Measurements from ENCODE around the gene ABCA13.
A peak's percentile ranks its signal among the peaks of the same experiment; 100 is the strongest.

ABCA13 gene

DNA sequence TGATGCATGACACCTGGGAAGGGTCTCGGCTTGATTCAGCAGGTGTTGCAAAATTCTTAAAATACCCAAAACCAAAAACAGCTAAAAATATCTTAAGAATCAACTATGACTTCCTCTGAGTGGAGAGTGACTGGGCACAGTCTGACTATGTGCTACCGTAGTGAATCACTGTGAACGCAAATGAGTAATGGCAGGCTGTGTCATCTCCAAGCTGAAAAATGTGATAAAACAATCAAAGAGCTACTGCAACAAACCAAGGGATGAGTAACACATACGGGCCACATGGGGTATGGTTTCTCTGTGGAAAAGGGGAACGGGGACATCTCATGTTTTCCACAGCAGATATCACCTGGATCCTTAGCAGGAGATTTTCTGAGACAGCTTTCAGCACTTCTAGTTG, 127.5 kb downstream of the ABCA13 start:
- DNase-seq (ENCODE audit: low spot score): peak; percentile 84

DNA sequence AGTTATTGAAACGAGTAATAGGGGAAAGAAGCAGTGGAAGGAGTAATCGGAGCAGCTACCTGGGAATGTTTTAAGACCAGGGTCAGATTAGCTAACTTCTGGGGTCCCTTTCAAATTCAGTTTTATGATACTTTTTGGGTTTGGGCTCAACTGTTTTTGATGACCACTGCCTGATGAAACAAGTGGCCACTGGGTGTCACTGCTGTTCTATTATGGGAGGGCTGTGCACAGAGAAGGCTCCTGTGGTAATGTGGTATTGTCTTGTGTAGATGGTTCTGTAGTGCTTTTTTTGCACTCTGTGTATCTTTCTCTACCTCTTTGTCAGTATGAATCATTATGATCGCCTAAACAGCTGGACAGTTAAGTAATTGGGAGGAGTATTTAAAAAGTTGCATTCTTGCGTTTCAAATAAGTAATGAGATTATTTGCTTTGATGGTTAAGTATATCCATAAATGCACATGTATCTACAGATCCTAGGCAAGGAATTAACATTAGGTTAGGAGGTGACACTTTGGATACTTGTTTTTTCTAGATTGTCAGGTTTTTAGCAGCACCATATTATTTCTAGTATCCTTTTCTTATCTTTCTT, 128.4 kb downstream of the ABCA13 start:
- peak; percentile 64 for DNase-seq (ENCODE audit: low spot score)

GRCh38 chr7:48300301-48300700, 129.0 kb downstream of the ABCA13 start:
- DNase-seq (ENCODE audit: low spot score): no peak

DNA sequence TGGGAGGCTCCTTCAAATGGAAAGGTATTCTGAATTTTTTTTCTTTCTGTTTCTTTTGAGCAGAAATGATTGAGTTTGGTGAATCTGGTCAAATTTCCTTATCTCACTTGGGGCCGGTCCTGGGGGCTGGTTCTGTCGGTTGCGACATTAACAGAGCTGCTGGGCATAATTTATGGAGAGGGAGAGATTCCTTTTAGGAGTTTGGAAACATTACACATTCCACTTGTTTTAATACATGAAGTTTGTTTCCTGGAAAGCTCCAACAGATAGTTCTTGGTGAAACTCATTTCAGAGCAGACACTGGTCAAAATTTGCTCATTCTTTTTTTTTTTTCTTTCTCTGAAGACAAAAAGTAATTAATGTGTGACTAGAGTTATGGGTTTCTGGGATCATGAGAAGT, 129.9 kb downstream of the ABCA13 start:
- no peak for DNase-seq (ENCODE audit: low spot score)

GRCh38 chr7:48304641-48305040, 133.4 kb downstream of the ABCA13 start:
- DNase-seq (ENCODE audit: low spot score): no peak

DNA sequence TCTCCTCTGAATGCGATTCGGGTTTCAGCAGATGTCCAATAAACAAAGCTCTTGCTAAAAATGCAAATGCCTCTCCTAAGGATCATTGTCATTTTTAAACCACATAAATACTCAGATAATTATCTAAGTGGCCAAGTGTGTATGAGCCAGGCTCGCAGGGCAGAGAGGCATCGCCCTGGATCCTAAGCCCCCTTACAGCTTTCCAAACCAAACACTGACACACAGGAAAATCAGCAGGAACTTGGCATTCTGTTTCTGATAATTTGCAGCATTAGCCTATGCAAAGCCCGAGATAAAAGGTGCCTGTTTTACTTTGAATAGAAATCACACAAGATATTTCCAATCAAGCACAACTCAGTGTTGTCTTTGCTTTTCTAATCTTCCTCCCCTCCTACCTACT, 134.4 kb downstream of the ABCA13 start:
- no peak for DNase-seq (ENCODE audit: low spot score)

DNA sequence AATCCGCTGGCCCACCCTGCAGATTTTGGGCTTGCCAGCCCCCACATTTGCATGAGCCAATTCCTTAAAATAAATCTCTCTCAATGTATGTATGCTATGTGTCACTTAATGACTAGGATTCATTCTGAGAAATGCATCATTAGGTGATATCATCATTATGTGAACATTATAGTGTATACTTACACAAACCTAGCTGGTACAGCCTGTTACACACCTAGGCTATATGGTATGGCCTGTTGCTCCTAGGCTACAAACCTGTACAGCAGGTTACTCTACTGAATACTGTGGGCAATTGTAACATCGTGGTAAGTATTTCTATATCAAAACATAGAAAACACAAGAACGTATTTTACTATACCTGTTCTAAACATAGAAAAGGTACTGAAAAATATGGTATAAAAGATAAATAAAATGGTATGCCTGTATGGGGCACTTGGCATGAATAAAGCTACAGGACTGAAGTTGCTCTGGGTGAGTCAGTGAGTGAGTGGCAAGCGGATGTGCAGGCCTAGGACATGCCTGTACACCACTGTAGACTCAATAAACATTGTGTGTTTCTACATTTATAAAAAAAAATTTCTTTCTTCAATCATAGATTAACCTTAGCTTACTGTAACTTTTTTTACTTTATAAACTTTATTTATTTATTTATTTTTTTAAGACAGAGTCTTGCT, 135.9 kb downstream of the ABCA13 start:
- DNase-seq (ENCODE audit: low spot score): no peak

- DNase-seq (ENCODE audit: low spot score): no peak
Observed at GRCh38 chr7:48309720-48310119, 138.5 kb downstream of the ABCA13 start.

- no peak for DNase-seq (ENCODE audit: low spot score)
Observed at GRCh38 chr7:48311464-48312100, 140.3 kb downstream of the ABCA13 start.

DNA sequence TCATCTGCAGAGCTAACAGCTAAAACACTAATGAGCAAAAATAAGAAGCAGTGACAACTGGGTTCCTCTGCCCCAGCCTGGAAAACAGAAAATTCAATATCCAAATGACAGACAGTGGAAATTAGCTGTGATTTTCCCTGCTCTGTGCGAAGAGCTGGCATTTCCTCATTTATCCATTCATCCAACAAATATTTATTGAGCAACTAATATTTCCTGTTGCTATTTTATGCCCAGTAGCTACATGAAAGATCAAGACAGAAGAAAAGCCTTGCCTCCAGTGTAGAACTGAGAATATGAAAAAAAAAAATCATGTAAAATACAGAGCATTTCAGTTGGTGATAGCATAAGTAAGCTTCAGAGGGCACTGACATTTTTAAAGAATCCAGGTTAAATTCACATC, 140.9 kb downstream of the ABCA13 start:
- DNase-seq (ENCODE audit: low spot score): no peak

- no peak for DNase-seq (ENCODE audit: low spot score)
Observed at GRCh38 chr7:48316768-48317167, 145.5 kb downstream of the ABCA13 start.

DNA sequence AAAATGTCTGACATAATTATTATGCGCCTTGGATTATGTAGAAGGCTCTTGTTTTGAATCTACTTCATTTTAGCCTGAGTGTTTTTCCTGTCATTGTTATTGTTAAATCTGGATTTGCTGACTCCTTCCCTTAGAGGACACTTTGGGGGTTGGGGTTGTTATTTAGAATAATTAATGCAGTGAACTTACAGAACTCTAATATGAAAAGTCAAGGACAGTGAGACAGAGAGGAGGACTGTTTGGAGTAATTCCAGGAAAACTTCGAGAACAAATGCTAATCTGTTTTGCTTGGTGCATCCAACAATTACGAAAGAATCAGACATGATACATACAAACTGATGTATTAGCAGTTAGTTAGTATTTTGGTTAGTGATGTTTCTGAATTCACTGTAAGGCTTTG, 146.1 kb downstream of the ABCA13 start:
- no peak for DNase-seq (ENCODE audit: low spot score)

- no peak for DNase-seq (ENCODE audit: low spot score)
Observed at GRCh38 chr7:48321319-48322010, 150.2 kb downstream of the ABCA13 start.

DNA sequence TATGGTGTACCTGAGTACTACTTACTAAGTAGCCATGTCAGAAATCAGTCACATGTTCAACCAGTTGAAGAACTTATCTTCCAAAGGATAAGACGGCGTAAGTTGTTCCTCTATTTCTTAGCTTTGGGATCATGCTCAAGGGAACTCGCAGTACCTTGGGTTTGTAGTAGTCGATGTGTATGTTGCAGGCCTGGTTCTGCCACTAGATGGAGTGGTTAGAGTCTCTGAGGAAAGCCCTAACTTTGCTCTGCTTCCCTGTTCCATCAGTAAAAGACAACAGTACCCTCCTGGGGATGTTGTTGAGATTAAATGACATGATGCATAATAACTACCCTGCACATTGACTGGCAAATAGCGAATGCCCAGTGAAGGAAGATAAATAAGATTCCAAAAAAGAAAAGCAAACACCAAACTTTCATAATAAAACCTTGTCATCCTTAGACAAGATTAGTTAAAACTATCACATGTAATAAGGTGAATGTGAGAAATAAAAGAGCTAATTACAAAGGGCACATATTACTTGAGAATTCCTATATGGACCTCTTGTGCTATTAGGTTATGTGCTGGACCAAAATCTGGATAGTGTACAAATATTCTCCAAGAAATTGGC, 165.9 kb downstream of the ABCA13 start:
- peak; percentile 25 for DNase-seq (ENCODE audit: low spot score)

GRCh38 chr7:48337781-48338180, 166.5 kb downstream of the ABCA13 start:
- no peak for DNase-seq (ENCODE audit: low spot score)

DNA sequence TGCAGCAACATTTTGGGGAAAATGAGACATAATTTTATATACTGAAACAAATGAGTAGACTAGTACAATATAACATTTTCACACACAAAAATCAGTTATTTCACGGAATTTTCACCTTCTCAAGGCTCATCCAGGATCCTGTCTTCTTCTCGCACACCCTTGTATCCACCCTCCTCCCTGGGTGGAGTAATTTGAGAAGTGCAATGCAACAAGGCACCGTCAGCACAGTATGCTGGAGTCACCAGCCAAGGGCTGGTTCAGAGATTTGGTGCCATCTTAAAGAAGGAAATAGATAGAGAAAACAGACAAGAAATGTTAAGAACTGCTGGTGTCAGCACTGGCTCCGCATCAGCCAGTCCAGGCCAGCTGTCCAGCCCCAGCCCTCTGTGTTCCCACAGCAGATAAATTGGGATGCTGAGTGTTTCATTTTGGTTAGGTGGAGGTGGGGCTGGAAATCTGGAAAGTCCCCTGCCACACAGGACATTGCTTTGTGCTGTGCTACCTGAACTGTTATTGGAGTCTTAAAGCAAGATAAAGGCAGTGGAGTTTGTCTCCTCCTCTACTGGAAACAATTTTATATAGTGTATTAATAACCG, 176.1 kb downstream of the ABCA13 start:
- DNase-seq (ENCODE audit: low spot score): no peak

- DNase-seq (ENCODE audit: low spot score): no peak
Observed at GRCh38 chr7:48350515-48350914, 179.3 kb downstream of the ABCA13 start.

GRCh38 chr7:48351900-48352299, 180.6 kb downstream of the ABCA13 start:
- DNase-seq (ENCODE audit: low spot score): no peak

DNA sequence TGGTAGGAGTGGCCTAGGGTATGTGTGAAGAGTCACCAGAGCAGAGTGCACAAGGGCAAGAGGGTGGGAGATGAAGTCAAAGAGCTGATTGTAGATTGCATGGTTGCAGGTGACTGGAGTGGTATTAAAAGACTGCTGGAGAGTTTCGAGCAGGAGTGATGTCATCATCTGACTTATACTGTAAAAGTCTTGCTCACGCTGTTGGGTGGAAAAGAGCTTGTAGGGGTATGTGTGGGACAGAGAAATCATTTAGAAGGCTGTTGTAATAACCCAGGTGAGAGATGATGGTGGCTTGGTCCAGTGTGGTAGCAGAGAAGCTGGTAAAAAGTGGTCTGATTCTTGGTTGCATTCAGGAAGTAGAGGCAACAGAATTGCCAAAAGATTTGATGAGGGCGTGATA, 184.1 kb downstream of the ABCA13 start:
- no peak for DNase-seq (ENCODE audit: low spot score)

DNA sequence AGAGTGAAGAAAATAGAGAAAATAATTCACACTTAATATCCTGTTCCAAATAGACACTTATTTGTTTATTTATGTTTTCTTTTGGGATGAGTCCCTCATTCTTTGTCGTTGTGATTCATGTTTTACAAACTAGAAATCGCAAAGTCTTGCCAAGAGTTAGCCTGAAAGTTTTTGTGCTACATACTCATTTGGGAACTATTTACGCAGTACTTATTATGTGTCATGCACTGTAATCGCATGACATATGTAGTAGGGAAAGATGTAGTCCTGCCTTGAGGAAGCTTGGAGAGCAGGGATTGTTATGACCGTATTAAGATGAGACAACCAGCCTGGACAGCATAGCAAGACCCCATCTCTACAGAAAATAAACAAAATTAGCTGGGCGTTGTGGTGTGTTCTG, 189.3 kb downstream of the ABCA13 start:
- DNase-seq (ENCODE audit: low spot score): no peak

DNA sequence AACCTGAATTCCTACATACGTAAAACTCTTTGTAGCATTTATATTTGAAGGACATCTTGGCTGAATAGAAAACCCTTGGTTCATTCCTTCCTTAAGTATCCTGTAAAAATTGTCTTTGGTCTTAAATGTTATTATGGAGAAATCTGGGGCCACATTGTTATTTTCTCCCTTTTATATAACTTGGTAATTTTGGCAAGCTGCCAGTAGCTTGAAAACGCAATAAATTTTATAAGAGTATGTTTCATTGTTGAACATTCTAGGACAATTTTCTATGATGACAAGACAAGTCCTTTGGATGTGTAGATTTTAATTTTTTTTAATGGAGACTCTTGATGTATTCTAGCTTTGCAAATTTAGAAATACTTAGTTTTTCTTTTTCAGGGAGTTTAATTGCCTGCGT, 191.9 kb downstream of the ABCA13 start:
- no peak for DNase-seq (ENCODE audit: low spot score)

- no peak for DNase-seq (ENCODE audit: low spot score)
Observed at GRCh38 chr7:48365010-48365409, 193.8 kb downstream of the ABCA13 start.

Measured in kidney tubule cell (primary cell).